HL-60 (cell line): ENCODE data around the gene SMURF1.

ENCODE experiments used
- DNase-seq, 2 experiments: peaks; one replicate each; pipeline ENCODE4 v3.0.0-alpha.2; 2010 to 2020; ENCODE audit warnings: low read depth in 1 of 2, low spot score in 1 of 2
- H3K27ac ChIP-seq: fragments of 250-450 bp; sonication (Bioruptor Pico); replicated peaks from 2 replicates; pipeline ENCODE4 v1.5.1; 2020; ENCODE audit warnings: mild to moderate bottlenecking, moderate library complexity
- H3K27me3 ChIP-seq: fragments of 250-450 bp; sonication (Bioruptor Pico); 2 replicates; pipeline ENCODE4 v1.5.1; 2021; ENCODE audit warnings: mild to moderate bottlenecking, moderate library complexity; ENCODE audit not compliant: insufficient read depth, poor library complexity, severe bottlenecking
- H3K4me3 ChIP-seq: replicated peaks from 2 replicates; pipeline ENCODE4 v1.5.1; 2011; ENCODE audit warnings: mild to moderate bottlenecking, control low read depth, low read length; ENCODE audit not compliant: insufficient read depth
- CTCF ChIP-seq: IDR thresholded peaks from one replicate; pipeline ENCODE4 v1.5.1; 2011; ENCODE audit warnings: low read length, control low read depth, inconsistent platforms; ENCODE audit not compliant: insufficient read depth
- GABPA ChIP-seq: IDR thresholded peaks from 2 replicates; pipeline ENCODE4 v1.6.1; 2012; ENCODE audit warnings: low read depth
- POLR2AphosphoS5 ChIP-seq: IDR thresholded peaks from 2 replicates; pipeline ENCODE4 v1.6.1; 2012; ENCODE audit warnings: low read depth
- REST ChIP-seq: IDR thresholded peaks from 2 replicates; pipeline ENCODE4 v1.6.1; 2012; ENCODE audit warnings: low read depth; ENCODE audit not compliant: insufficient replicate concordance
- SPI1 ChIP-seq: IDR thresholded peaks from 2 replicates; pipeline ENCODE4 v1.6.1; 2012; ENCODE audit warnings: low read depth, mild to moderate bottlenecking, borderline replicate concordance

SMURF1 gene

GRCh38 chr7:99027241-99027640, 116.7 kb downstream of the SMURF1 start:
- no peak overlapping the region for H3K27ac ChIP-seq
- TF ChIP-seq GABPA, result no peak
- TF ChIP-seq POLR2AphosphoS5, result no peak
- no peak for TF ChIP-seq CTCF
- no peak for TF ChIP-seq REST
- TF ChIP-seq SPI1, result no peak
- no peaks in the 10 kb centered on the region for H3K27me3 ChIP-seq
- DNase-seq, result no peak
- no peak overlapping the region for H3K4me3 ChIP-seq

GRCh38 chr7:99024066-99024465, 119.8 kb downstream of the SMURF1 start:
- TF ChIP-seq POLR2AphosphoS5, result no peak
- TF ChIP-seq GABPA, result no peak
- TF ChIP-seq SPI1, result no peak
- no peak for TF ChIP-seq CTCF
- TF ChIP-seq REST, result no peak
- no peak overlapping the region for H3K4me3 ChIP-seq
- no peak for DNase-seq
- H3K27ac ChIP-seq, result no peak overlapping the region
- H3K27me3 ChIP-seq, result no peaks in the 10 kb centered on the region

- TF ChIP-seq POLR2AphosphoS5 (no peak), CTCF (no peak), GABPA (no peak), SPI1 (no peak), REST (no peak)
- Histone ChIP-seq H3K27me3 (no peaks in the 10 kb centered on the region), H3K27ac (no peak overlapping the region), H3K4me3 (no peak overlapping the region)
- no peak for DNase-seq
Measured at GRCh38 chr7:99021941-99022560, 121.9 kb downstream of the SMURF1 start.
